ENCODE results near the gene RCOR1.

RCOR1 gene

GRCh38 chr14:102754370-102755262, 162.2 kb downstream of the RCOR1 start:
- H3K4me3 ChIP-seq (ENCODE audit: low read depth, low read length, poor library complexity, severe bottlenecking) = no peak overlapping the region
- H3K79me2 ChIP-seq (ENCODE audit: insufficient read depth, low read length) = no peaks in the 10 kb centered on the region
- no peaks in the 10 kb centered on the region for H3K9me2 ChIP-seq (ENCODE audit: low read depth, low read length)
- H3K36me3 ChIP-seq (ENCODE audit: insufficient read depth, low read length) = no peaks in the 10 kb centered on the region; the same call in 1 of the 2 replicates
- no peak overlapping the region for H2AFZ ChIP-seq (ENCODE audit: low read length)
- no peak overlapping the region for H3K4me2 ChIP-seq (ENCODE audit: low read length)
- H3K27ac ChIP-seq (ENCODE audit: low read depth, low read length, poor library complexity, severe bottlenecking) = no peak overlapping the region
- no peaks in the 10 kb centered on the region for H3K27me3 ChIP-seq (ENCODE audit: insufficient read depth, low read length)
- H3K4me1 ChIP-seq (ENCODE audit: insufficient read depth, low read length, severe bottlenecking) = no peaks in the 10 kb centered on the region
- H3K9me3 ChIP-seq (ENCODE audit: low read length) = no peaks in the 10 kb centered on the region
- no peak for TF ChIP-seq EZH2 (IDR thresholded peaks at IDR 0.05; ENCODE audit: borderline replicate concordance, low read length)
- TF ChIP-seq CTCF (IDR thresholded peaks at IDR 0.05; ENCODE audit: low read length) = no peak
- H3K9ac ChIP-seq (ENCODE audit: low read length) = no peak overlapping the region
- H3F3A ChIP-seq (ENCODE audit: insufficient read depth, low read length) = no peaks in the 10 kb centered on the region
- no peaks in the 10 kb centered on the region for H4K20me1 ChIP-seq (ENCODE audit: insufficient read depth, low read length)

DNA sequence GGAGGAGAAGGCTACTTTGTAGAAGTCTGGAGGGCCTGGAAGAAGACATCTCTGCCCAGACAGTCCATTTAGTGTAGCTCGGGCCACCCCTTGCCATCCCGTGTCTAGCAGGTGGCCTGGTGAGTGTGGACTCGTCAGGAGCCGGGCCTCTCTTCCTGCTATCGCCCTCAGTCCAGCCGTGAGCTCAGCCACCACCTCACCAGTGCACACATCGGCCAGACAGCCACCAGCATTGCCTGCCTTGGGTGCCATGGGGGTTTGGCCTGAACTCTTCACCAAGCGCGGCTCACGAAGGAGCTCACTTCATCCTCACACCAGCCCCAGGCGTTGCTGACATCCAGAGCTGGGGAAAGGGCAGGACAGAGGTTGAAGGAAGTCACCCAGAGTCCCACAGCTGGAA, 165.2 kb downstream of the RCOR1 start:
- Histone ChIP-seq H3K27ac (ENCODE audit: low read depth, low read length, poor library complexity, severe bottlenecking) (no peak overlapping the region), H3F3A (ENCODE audit: insufficient read depth, low read length) (no peaks in the 10 kb centered on the region), H3K4me3 (ENCODE audit: low read depth, low read length, poor library complexity, severe bottlenecking) (no peak overlapping the region), H2AFZ (ENCODE audit: low read length) (no peak overlapping the region), H3K9me2 (ENCODE audit: low read depth, low read length) (no peaks in the 10 kb centered on the region), H3K9ac (ENCODE audit: low read length) (no peak overlapping the region), H3K79me2 (ENCODE audit: insufficient read depth, low read length) (no peaks in the 10 kb centered on the region), H3K9me3 (ENCODE audit: low read length) (no peaks in the 10 kb centered on the region), H4K20me1 (ENCODE audit: insufficient read depth, low read length) (no peaks in the 10 kb centered on the region), H3K4me2 (ENCODE audit: low read length) (no peak overlapping the region), H3K4me1 (ENCODE audit: insufficient read depth, low read length, severe bottlenecking) (peaks cover 11% of the 10 kb centered on the region), H3K27me3 (ENCODE audit: insufficient read depth, low read length) (no peaks in the 10 kb centered on the region), H3K36me3 (ENCODE audit: insufficient read depth, low read length) (no peaks in the 10 kb centered on the region; the same call in 1 of the 2 replicates)
- TF ChIP-seq EZH2 (IDR thresholded peaks at IDR 0.05; ENCODE audit: borderline replicate concordance, low read length) = no peak
- TF ChIP-seq CTCF (IDR thresholded peaks at IDR 0.05; ENCODE audit: low read length) = no peak

- Histone ChIP-seq H3K27me3 (ENCODE audit: insufficient read depth, low read length) (no peaks in the 10 kb centered on the region), H3K9ac (ENCODE audit: low read length) (no peak overlapping the region), H3K4me1 (ENCODE audit: insufficient read depth, low read length, severe bottlenecking) (peaks cover 11% of the 10 kb centered on the region), H3K9me3 (ENCODE audit: low read length) (no peaks in the 10 kb centered on the region), H3K27ac (ENCODE audit: low read depth, low read length, poor library complexity, severe bottlenecking) (no peak overlapping the region), H3K9me2 (ENCODE audit: low read depth, low read length) (no peaks in the 10 kb centered on the region), H3K4me2 (ENCODE audit: low read length) (no peak overlapping the region), H2AFZ (ENCODE audit: low read length) (no peak overlapping the region), H4K20me1 (ENCODE audit: insufficient read depth, low read length) (no peaks in the 10 kb centered on the region), H3K4me3 (ENCODE audit: low read depth, low read length, poor library complexity, severe bottlenecking) (no peak overlapping the region), H3K79me2 (ENCODE audit: insufficient read depth, low read length) (no peaks in the 10 kb centered on the region), H3F3A (ENCODE audit: insufficient read depth, low read length) (no peaks in the 10 kb centered on the region), H3K36me3 (ENCODE audit: insufficient read depth, low read length) (no peaks in the 10 kb centered on the region; the same call in 1 of the 2 replicates)
- no peak for TF ChIP-seq CTCF (IDR thresholded peaks at IDR 0.05; ENCODE audit: low read length)
These were observed 165.6 kb downstream of the RCOR1 start for GRCh38 chr14:102758087-102758486.

Measured in OCI-LY1 (cell line).